Activated CD4-positive, alpha-beta T cell treated with anti-CD3 and anti-CD28 coated beads for 24 hours (primary cell): ENCODE data around the gene CIART.
"Not testable (repeated sequence)": the region's sequence is repeated elsewhere in the genome, so short reads cannot be mapped to it uniquely, and the experiment has no call there.

ENCODE experiments used
- DNase-seq, 2 donors: peaks; one replicate each; pipeline ENCODE4 v3.0.0-alpha.2; 2020; ENCODE audit warnings: low read depth in 2 of 2

The CIART gene

GRCh38 chr1:150262388-150263320 lies 19.7 kb upstream of the CIART start:
- no peak for DNase-seq

- DNase-seq = no peak
Measured at GRCh38 chr1:150263549-150263948, 18.8 kb upstream of the CIART start.

GRCh38 chr1:150267896-150268295 lies 14.5 kb upstream of the CIART start:
- no peak for DNase-seq

- DNase-seq = peak in 1 of 2 donors; percentile 5
Measured at GRCh38 chr1:150268340-150268704, 14.0 kb upstream of the CIART start.

GRCh38 chr1:150268705-150269403 lies 13.5 kb upstream of the CIART start, which contains the start of gene APH1A:
Gene APH1A, minus strand, starts transcription at chr1:150269016. Its CDS starts 206 bp downstream, at chr1:150268810.
- peak; percentile 91 for DNase-seq

GRCh38 chr1:150269451-150269850 lies 12.9 kb upstream of the CIART start:
- DNase-seq = no peak

- no peak for DNase-seq
Measured at GRCh38 chr1:150271291-150271959, 10.9 kb upstream of the CIART start.

GRCh38 chr1:150273311-150273710 lies 9.0 kb upstream of the CIART start:
- DNase-seq = no peak

GRCh38 chr1:150280138-150280707 lies 2.1 kb upstream of the CIART start:
- no peak for DNase-seq

- peak; percentile 33 to 35 for DNase-seq
Measured at GRCh38 chr1:150281221-150281757, 1.1 kb upstream of the CIART start.

GRCh38 chr1:150282558-150282958 lies 204 bp downstream of the CIART start:
- no peak for DNase-seq

GRCh38 chr1:150283260-150283659 lies 906 bp downstream of the CIART start:
- no peak for DNase-seq

GRCh38 chr1:150288382-150288781 lies 6.0 kb downstream of the CIART start:
- no peak for DNase-seq

- no peak for DNase-seq
Measured at GRCh38 chr1:150288822-150289221, 6.5 kb downstream of the CIART start.

GRCh38 chr1:150293433-150294253 lies 11.3 kb downstream of the CIART start, which contains the start of gene MRPS21:
Gene MRPS21, plus strand, starts transcription at chr1:150293861. Its CDS starts 506 bp downstream, at chr1:150294367.
- DNase-seq = peak; percentile 77 to 79

- DNase-seq = no peak
Measured at GRCh38 chr1:150295476-150295875, 13.1 kb downstream of the CIART start.

- no peak for DNase-seq
Measured at GRCh38 chr1:150299716-150300115, 17.4 kb downstream of the CIART start.

- no peak for DNase-seq
Measured at GRCh38 chr1:150302338-150302737, 20.0 kb downstream of the CIART start.

- DNase-seq = no peak
Measured at GRCh38 chr1:150302902-150303301, 20.5 kb downstream of the CIART start.

GRCh38 chr1:150308585-150308984 lies 26.2 kb downstream of the CIART start:
- DNase-seq = not testable (repeated sequence)
